Caco-2 (cell line): ENCODE measurements around the gene NR4A2. TPM values are rescaled to one million over a fixed set of nuclear protein-coding genes. Genes with fewer than 3 reads are reported as not detected.

ENCODE experiments used
- BruUV-seq: library from RNA; stranded (reverse); fragments of 400-500 nt; replicated peaks from 2 replicates; lab custom pipeline; 2021; lab: Mats Ljungman, UMichigan
- CTCF ChIA-PET: fragments of 300-600 bp; sonication (Branson Sonifier 250); formaldehyde crosslinking; loops from one replicate; lab custom pipeline; 2022; ENCODE audit warnings: antibody characterized with exemption; lab: Charles Lee
- POLR2A ChIA-PET: fragments of 300-600 bp; sonication (Branson Sonifier 250); formaldehyde crosslinking; loops from one replicate; lab custom pipeline; 2022; ENCODE audit warnings: antibody characterized with exemption; lab: Charles Lee
- DNase-seq, 2 experiments: peaks; one replicate each; pipeline versions ENCODE4 v3.0.0 to v3.0.0-alpha.2; 2020 to 2022
- H3K27me3 ChIP-seq: replicated peaks from 2 replicates; pipeline ENCODE4 v1.6.0; 2011; ENCODE audit warnings: low read length; ENCODE audit not compliant: control insufficient read depth, insufficient read depth
- H3K36me3 ChIP-seq: 2 replicates; pipeline ENCODE4 v1.5.1; 2011; ENCODE audit warnings: low read length; ENCODE audit not compliant: control insufficient read depth, insufficient read depth
- H3K4me1 ChIP-seq: fragments of 250-450 bp; sonication (Bioruptor Pico); 2 replicates; pipeline ENCODE4 v1.5.1; 2020; ENCODE audit warnings: mild to moderate bottlenecking
- H3K4me3 ChIP-seq: 2 replicates; pipeline ENCODE4 v1.5.1; 2011; ENCODE audit warnings: low read depth, mild to moderate bottlenecking, control low read depth, low read length
- H3K9me3 ChIP-seq: fragments of 250-450 bp; sonication (Bioruptor Pico); 2 replicates; pipeline ENCODE4 v1.5.1; 2020; ENCODE audit warnings: mild to moderate bottlenecking, moderate library complexity
- H3K27ac Mint-ChIP-seq: one replicate; pipeline ENCODE4 v1.8.0; 2022; ENCODE audit warnings: mixed read lengths; ENCODE audit not compliant: unreplicated experiment
- H3K27me3 Mint-ChIP-seq: one replicate; pipeline ENCODE4 v1.8.0; 2022; ENCODE audit warnings: mixed read lengths; ENCODE audit not compliant: insufficient read depth, unreplicated experiment
- H3K36me3 Mint-ChIP-seq: one replicate; pipeline ENCODE4 v1.8.0; 2022; ENCODE audit warnings: mild to moderate bottlenecking, mixed read lengths; ENCODE audit not compliant: insufficient read depth, unreplicated experiment
- H3K4me1 Mint-ChIP-seq: one replicate; pipeline ENCODE4 v1.8.0; 2022; ENCODE audit warnings: low read depth, mixed read lengths; ENCODE audit not compliant: unreplicated experiment
- H3K4me3 Mint-ChIP-seq: one replicate; pipeline ENCODE4 v1.8.0; 2022; ENCODE audit warnings: mild to moderate bottlenecking, moderate library complexity, mixed read lengths; ENCODE audit not compliant: unreplicated experiment
- H3K9me3 Mint-ChIP-seq: one replicate; pipeline ENCODE4 v1.8.0; 2022; ENCODE audit warnings: mixed read lengths; ENCODE audit not compliant: unreplicated experiment
- intact Hi-C: fragments of 100-400 bp; cut with micrococcal nuclease; formaldehyde crosslinking; loops from one replicate; pipeline ENCODE4 v1.10.0; 2022; ENCODE audit not compliant: unreplicated experiment
- total RNA-seq: library from RNA; stranded (reverse); gene quantifications from 2 replicates; pipeline ENCODE4 v1.2.3, GENCODE V29; 2022
- TF ChIP-seq, protein P1 (sequence below), 2 experiments: fragments of 200-600 bp in 1 of 2; IDR thresholded peaks; 1 replicate in 1 of 2; 2 replicates in 1 of 2; pipeline versions ENCODE4 v1.5.1 to v1.8.0; 2011 to 2022; ENCODE audit warnings: antibody characterized with exemption in 1 of 2, control low read depth in 1 of 2, inconsistent platforms in 1 of 2, low read depth in 1 of 2, low read length in 1 of 2, mild to moderate bottlenecking in 1 of 2, moderate library complexity in 1 of 2; ENCODE audit not compliant: insufficient read depth in 1 of 2, severe bottlenecking in 1 of 2, unreplicated experiment in 1 of 2

Gene NR4A2
- total RNA-seq, 1 experiment from 2014 or later = 0.91 TPM

DNA sequence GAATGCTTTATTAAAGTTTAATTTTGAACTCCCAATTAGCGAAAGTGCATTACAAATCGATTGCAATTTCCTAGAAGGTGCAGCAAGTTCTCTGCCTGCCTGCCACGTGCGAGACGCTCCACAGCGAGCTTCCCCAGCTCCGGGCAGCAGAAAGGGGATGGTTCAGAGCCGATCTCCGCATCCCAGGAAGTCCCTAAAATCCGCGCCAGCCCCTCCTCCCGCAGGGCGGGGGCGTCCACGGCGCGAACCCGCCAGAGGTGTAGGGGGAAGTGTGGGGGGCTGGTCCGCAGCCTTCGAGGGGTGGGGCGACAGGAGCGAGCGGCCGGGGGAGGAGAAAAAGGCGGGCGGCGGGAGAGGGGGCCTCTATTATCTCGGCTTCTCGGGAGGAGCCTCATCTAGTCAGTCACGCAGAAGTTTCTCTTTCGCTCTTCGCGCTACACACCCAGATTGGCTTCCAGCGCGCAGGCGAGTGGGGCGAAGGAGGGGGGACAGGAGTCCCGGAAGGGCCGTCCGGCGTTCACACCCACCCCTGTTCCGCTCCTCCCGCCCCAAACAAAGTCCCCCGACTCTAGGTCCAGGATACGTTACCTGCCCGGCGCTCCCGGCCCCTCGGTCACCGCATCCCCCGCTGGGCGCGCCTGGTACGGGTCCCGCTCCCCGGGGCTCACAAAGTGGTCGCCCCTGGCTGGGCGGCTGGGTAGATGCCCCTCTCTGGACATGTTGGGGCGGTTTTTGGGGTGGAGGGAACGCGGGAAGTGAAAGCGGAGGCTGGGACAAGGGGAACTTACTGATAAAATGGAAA is 9.1 kb upstream of the NR4A2 start:
- H3K4me3 Mint-ChIP-seq = peak overlapping the region; percentile 87
- H3K36me3 ChIP-seq = no peaks in the 10 kb centered on the region
- ChIA-PET CTCF (interaction anchor here (0.6 to 0.9 kb wide), 2 partner anchors 12 to 248 kb away, joined by 3 to 5 read pairs; no protein-coding TSS in a partner anchor), POLR2A (interaction anchor here (0.6 to 1.0 kb wide), 6 partner anchors 8 to 553 kb away, joined by 3 to 4 read pairs (median 4); no protein-coding TSS in a partner anchor)
- no peaks in the 10 kb centered on the region for H3K27me3 Mint-ChIP-seq
- no TSS peak for BruUV-seq
- DNase-seq = peak; percentile 83 to 92
- peak overlapping the region; percentile 94 for H3K4me3 ChIP-seq
- TF ChIP-seq, protein P1, sequence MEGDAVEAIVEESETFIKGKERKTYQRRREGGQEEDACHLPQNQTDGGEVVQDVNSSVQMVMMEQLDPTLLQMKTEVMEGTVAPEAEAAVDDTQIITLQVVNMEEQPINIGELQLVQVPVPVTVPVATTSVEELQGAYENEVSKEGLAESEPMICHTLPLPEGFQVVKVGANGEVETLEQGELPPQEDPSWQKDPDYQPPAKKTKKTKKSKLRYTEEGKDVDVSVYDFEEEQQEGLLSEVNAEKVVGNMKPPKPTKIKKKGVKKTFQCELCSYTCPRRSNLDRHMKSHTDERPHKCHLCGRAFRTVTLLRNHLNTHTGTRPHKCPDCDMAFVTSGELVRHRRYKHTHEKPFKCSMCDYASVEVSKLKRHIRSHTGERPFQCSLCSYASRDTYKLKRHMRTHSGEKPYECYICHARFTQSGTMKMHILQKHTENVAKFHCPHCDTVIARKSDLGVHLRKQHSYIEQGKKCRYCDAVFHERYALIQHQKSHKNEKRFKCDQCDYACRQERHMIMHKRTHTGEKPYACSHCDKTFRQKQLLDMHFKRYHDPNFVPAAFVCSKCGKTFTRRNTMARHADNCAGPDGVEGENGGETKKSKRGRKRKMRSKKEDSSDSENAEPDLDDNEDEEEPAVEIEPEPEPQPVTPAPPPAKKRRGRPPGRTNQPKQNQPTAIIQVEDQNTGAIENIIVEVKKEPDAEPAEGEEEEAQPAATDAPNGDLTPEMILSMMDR (IDR thresholded peaks at IDR 0.05; ENCODE audit: insufficient read depth in 1 of 2, low read depth in 1 of 2, low read length in 1 of 2, severe bottlenecking in 1 of 2, unreplicated experiment in 1 of 2) = no peak
- no peaks in the 10 kb centered on the region for H3K9me3 Mint-ChIP-seq
- H3K27ac Mint-ChIP-seq = peak overlapping the region; percentile 88
- peaks cover 9% of the 10 kb centered on the region; the same call in 1 of the 2 replicates for H3K4me1 ChIP-seq
- no peaks in the 10 kb centered on the region for H3K9me3 ChIP-seq
- no peaks in the 10 kb centered on the region for H3K27me3 ChIP-seq
- no peaks in the 10 kb centered on the region for H3K4me1 Mint-ChIP-seq
- H3K36me3 Mint-ChIP-seq = peaks cover 6% of the 10 kb centered on the region
- intact Hi-C loops = loop anchor here (1.0 to 5.0 kb wide), 4 partner anchors 60 to 853 kb away; no protein-coding TSS in a partner anchor

DNA sequence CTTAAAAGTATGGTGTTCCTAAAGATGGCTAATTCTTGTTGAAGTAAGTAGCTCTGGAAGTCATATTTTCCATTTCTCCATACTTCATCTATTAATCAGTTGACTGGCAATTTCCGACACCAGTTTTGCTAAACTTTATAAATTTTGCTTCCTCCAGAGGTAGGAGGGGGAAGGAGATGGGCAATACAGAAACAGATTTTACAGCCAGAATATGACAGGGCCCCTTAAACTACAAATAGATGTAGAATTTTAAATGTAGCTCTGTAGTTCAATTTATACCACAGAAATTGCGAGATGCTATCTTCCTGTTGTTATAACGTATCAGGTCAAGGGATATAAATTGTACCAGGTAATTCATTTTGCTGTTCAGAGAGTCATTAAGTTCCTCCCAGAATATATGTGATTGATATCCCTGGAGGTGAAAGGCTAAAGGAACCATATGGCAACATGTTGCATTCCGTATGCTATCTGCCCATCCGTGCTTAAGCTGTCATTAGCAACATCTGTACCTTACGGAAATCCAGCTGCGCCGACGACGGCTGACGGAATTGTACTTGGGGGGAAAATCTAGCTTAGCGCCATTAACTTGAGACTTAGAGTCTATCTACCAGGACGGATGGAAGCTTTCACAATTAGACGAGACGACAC is 8.4 kb upstream of the NR4A2 start:
- H3K36me3 ChIP-seq = no peaks in the 10 kb centered on the region
- H3K4me3 Mint-ChIP-seq = peak overlapping the region; percentile 87
- peaks cover 9% of the 10 kb centered on the region; the same call in 1 of the 2 replicates for H3K4me1 ChIP-seq
- H3K36me3 Mint-ChIP-seq = peaks cover 6% of the 10 kb centered on the region
- H3K27me3 Mint-ChIP-seq = no peaks in the 10 kb centered on the region
- intact Hi-C loops = loop anchor here (2.0 to 5.0 kb wide), 3 partner anchors 141 to 854 kb away; no protein-coding TSS in a partner anchor
- ChIA-PET CTCF (interaction anchor here (0.6 to 0.9 kb wide), 2 partner anchors 13 to 249 kb away, joined by 3 to 5 read pairs; no protein-coding TSS in a partner anchor), POLR2A (interaction anchor here (0.6 to 0.7 kb wide), 4 partner anchors 7 to 364 kb away, joined by 3 to 4 read pairs (median 4); no protein-coding TSS in a partner anchor)
- peak overlapping the region; percentile 94 for H3K4me3 ChIP-seq
- no peaks in the 10 kb centered on the region for H3K9me3 Mint-ChIP-seq
- TF ChIP-seq, protein P1 (IDR thresholded peaks at IDR 0.05; ENCODE audit: insufficient read depth in 1 of 2, low read depth in 1 of 2, low read length in 1 of 2, severe bottlenecking in 1 of 2, unreplicated experiment in 1 of 2) = no peak
- no peaks in the 10 kb centered on the region for H3K27me3 ChIP-seq
- no peaks in the 10 kb centered on the region for H3K4me1 Mint-ChIP-seq
- peak overlapping the region; percentile 88 for H3K27ac Mint-ChIP-seq
- H3K9me3 ChIP-seq = no peaks in the 10 kb centered on the region
- DNase-seq = no peak
- BruUV-seq = TSS peak; percentile 55

DNA sequence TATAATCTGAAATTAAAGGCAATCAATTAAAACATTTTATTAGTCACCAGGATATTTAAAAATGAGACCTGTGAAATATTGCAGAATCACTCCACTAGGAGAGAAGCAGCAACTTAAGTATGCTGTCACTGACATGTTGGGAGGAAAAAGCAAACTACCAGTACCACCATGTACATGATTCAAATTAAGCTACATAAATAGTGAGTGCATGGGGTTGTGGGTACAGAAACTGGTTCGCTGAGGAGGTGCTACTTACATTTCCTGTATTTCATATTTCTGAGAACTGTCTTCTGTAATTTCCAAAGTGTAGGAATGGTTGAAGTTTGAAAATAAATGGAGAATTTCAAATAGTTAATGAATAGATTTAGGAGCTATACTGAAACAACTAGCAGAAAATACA is 7.9 kb upstream of the NR4A2 start:
- peak overlapping the region; percentile 87 for H3K4me3 Mint-ChIP-seq
- H3K4me1 ChIP-seq = peaks cover 9% of the 10 kb centered on the region; the same call in 1 of the 2 replicates
- no peaks in the 10 kb centered on the region for H3K9me3 ChIP-seq
- TF ChIP-seq, protein P1 (IDR thresholded peaks at IDR 0.05; ENCODE audit: insufficient read depth in 1 of 2, low read depth in 1 of 2, low read length in 1 of 2, severe bottlenecking in 1 of 2, unreplicated experiment in 1 of 2) = no peak
- H3K9me3 Mint-ChIP-seq = no peaks in the 10 kb centered on the region
- no peaks in the 10 kb centered on the region for H3K27me3 ChIP-seq
- H3K36me3 Mint-ChIP-seq = peaks cover 12% of the 10 kb centered on the region
- H3K36me3 ChIP-seq = no peaks in the 10 kb centered on the region
- intact Hi-C loops = loop anchor here (2.0 to 5.0 kb wide), 3 partner anchors 142 to 854 kb away; no protein-coding TSS in a partner anchor
- H3K27ac Mint-ChIP-seq = no peak overlapping the region
- DNase-seq = no peak
- BruUV-seq = no TSS peak
- ChIA-PET CTCF (no interaction called here), POLR2A (no interaction called here)
- no peak overlapping the region for H3K4me3 ChIP-seq
- H3K27me3 Mint-ChIP-seq = no peaks in the 10 kb centered on the region
- H3K4me1 Mint-ChIP-seq = no peaks in the 10 kb centered on the region
